HL-60 (cell line): Measurements from ENCODE around the gene TBL1XR1.

Experiments used
- GABPA ChIP-seq: IDR thresholded peaks from 2 replicates; pipeline ENCODE4 v1.6.1; 2012; ENCODE audit warnings: low read depth
- TF ChIP-seq, protein P1 (sequence below): IDR thresholded peaks from one replicate; pipeline ENCODE4 v1.5.1; 2011; ENCODE audit warnings: low read length, control low read depth, inconsistent platforms; ENCODE audit not compliant: insufficient read depth

GRCh38 chr3:177212278-177212610, 15.0 kb upstream of the TBL1XR1 start:
- TF ChIP-seq, protein P1, sequence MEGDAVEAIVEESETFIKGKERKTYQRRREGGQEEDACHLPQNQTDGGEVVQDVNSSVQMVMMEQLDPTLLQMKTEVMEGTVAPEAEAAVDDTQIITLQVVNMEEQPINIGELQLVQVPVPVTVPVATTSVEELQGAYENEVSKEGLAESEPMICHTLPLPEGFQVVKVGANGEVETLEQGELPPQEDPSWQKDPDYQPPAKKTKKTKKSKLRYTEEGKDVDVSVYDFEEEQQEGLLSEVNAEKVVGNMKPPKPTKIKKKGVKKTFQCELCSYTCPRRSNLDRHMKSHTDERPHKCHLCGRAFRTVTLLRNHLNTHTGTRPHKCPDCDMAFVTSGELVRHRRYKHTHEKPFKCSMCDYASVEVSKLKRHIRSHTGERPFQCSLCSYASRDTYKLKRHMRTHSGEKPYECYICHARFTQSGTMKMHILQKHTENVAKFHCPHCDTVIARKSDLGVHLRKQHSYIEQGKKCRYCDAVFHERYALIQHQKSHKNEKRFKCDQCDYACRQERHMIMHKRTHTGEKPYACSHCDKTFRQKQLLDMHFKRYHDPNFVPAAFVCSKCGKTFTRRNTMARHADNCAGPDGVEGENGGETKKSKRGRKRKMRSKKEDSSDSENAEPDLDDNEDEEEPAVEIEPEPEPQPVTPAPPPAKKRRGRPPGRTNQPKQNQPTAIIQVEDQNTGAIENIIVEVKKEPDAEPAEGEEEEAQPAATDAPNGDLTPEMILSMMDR = no peak
- no peak for TF ChIP-seq GABPA
